A549 (cell line): ENCODE results near the gene BRI3. TPM values are rescaled to one million over a fixed set of nuclear protein-coding genes. Genes with fewer than 3 reads are reported as not detected.

Experiments
- ATAC-seq, 2 experiments: fragments of 200-7000 bp in 1 of 2; fragments of >200 bp in 1 of 2; cut with Nextera tagmentation in 1 of 2; cut with Tn5 transposase in 1 of 2; 3 replicates each; pipeline versions ENCODE4 v1.8.0 to v1.9.1; 2018 to 2020; ENCODE audit warnings: mild to moderate bottlenecking in 1 of 2, moderate library complexity in 1 of 2
- CTCF ChIA-PET: fragments of 300-600 bp; sonication (Branson Sonifier 250); formaldehyde crosslinking; extraction: SDS; loops from one replicate; lab custom pipeline; 2021; ENCODE audit warnings: antibody characterized with exemption, inconsistent platforms; lab: Yijun Ruan, JAX
- POLR2A ChIA-PET: fragments of 350-600 bp; formaldehyde crosslinking; extraction: SDS; loops from one replicate; lab custom pipeline; 2021; ENCODE audit warnings: antibody characterized with exemption, inconsistent platforms; lab: Yijun Ruan, JAX
- DNase-seq, 2 experiments: peaks; one replicate each; pipeline versions ENCODE4 v3.0.0 to v3.0.0-alpha.2; 2011 to 2016; ENCODE audit warnings: low read depth in 1 of 2, low spot score in 1 of 2
- FAIRE-seq: peaks from 2 replicates; lab custom pipeline; 2011; peaks lifted over from hg19 to GRCh38; lab: Jason Lieb, UNC
- H3K27ac ChIP-seq, 2 experiments: fragments of >200 bp; sonication (Bioruptor Twin); formaldehyde crosslinking; 3 replicates each; pipeline ENCODE4 v1.5.1; 2016 to 2017
- H3K4me1 ChIP-seq: fragments of >200 bp; sonication (Bioruptor Twin); formaldehyde crosslinking; 3 replicates; pipeline ENCODE4 v1.6.1; 2016
- H3K4me2 ChIP-seq: fragments of >200 bp; sonication (Bioruptor Twin); formaldehyde crosslinking; 3 replicates; pipeline ENCODE4 v1.6.1; 2016
- H3K4me3 ChIP-seq: fragments of >200 bp; sonication (Bioruptor Twin); formaldehyde crosslinking; 3 replicates; pipeline ENCODE4 v1.5.1; 2016
- H3K9me3 ChIP-seq: fragments of >200 bp; sonication (Bioruptor Twin); formaldehyde crosslinking; 3 replicates; pipeline ENCODE4 v1.6.1; 2016
- BHLHE40 ChIP-seq: IDR thresholded peaks from 2 replicates; pipeline ENCODE4 v1.6.1; 2012; ENCODE audit warnings: low read depth, low read length, inconsistent platforms
- CBX8 ChIP-seq: fragments of 200-600 bp; sonication (generic); IDR thresholded peaks from 2 replicates; pipeline ENCODE4 v1.6.1; 2016
- CHD2 ChIP-seq: fragments of 150-350 bp; IDR thresholded peaks from 2 replicates; pipeline ENCODE4 v1.6.1; 2014; ENCODE audit warnings: low read length; ENCODE audit not compliant: partially characterized antibody
- ELK1 ChIP-seq: fragments of 150-350 bp; IDR thresholded peaks from 2 replicates; pipeline ENCODE4 v1.6.1; 2014; ENCODE audit warnings: low read depth, mild to moderate bottlenecking, low read length
- FOSB ChIP-seq: fragments of 250-450 bp; sonication (Bioruptor Pico); IDR thresholded peaks from 2 replicates; pipeline ENCODE4 v1.5.0; 2020; ENCODE audit warnings: mild to moderate bottlenecking, moderate library complexity
- FOSL2 ChIP-seq, 2 experiments: fragments of 450-650 bp in 1 of 2; fragments of >200 bp in 1 of 2; sonication (Bioruptor Twin) in 1 of 2; formaldehyde crosslinking; IDR thresholded peaks; 2 replicates each; pipeline versions ENCODE4 v1.5.0 to v1.6.1; 2016 to 2020; ENCODE audit warnings: mild to moderate bottlenecking in 1 of 2, moderate library complexity in 1 of 2
- FOXS1 ChIP-seq: fragments of 250-450 bp; sonication (Bioruptor Pico); IDR thresholded peaks from 2 replicates; pipeline ENCODE4 v1.5.0; 2020; ENCODE audit warnings: mild to moderate bottlenecking, moderate library complexity
- HDAC2 ChIP-seq: fragments of 200-600 bp; sonication (generic); IDR thresholded peaks from 2 replicates; pipeline ENCODE4 v1.6.1; 2016
- HOXB13 ChIP-seq: fragments of 250-450 bp; sonication (Bioruptor Pico); IDR thresholded peaks from 2 replicates; pipeline ENCODE4 v1.5.0; 2020; ENCODE audit warnings: low read depth, mild to moderate bottlenecking, moderate library complexity
- JUN ChIP-seq, 2 experiments: fragments of >200 bp; sonication (Bioruptor Twin); formaldehyde crosslinking; IDR thresholded peaks; 2 replicates in 1 of 2; 3 replicates in 1 of 2; pipeline ENCODE4 v1.6.1; 2016 to 2017
- JUNB ChIP-seq: fragments of >200 bp; sonication (Bioruptor Twin); formaldehyde crosslinking; IDR thresholded peaks from 2 replicates; pipeline ENCODE4 v1.6.1; 2016
- KDM1A ChIP-seq: fragments of 200-600 bp; sonication (generic); IDR thresholded peaks from 2 replicates; pipeline ENCODE4 v1.6.1; 2016; ENCODE audit warnings: low read depth, mild to moderate bottlenecking
- MAZ ChIP-seq: fragments of 150-350 bp; IDR thresholded peaks from 2 replicates; pipeline ENCODE4 v1.6.1; 2014; ENCODE audit warnings: antibody characterized with exemption, low read depth, low read length, borderline replicate concordance
- MYC ChIP-seq: IDR thresholded peaks from 2 replicates; pipeline ENCODE4 v1.6.1; 2012; ENCODE audit warnings: mild to moderate bottlenecking, inconsistent platforms, low read length, improper control_type of control experiment, borderline replicate concordance
- NFE2L2 ChIP-seq: fragments of 150-350 bp; conservative IDR thresholded peaks from 2 replicates; pipeline ENCODE4 v1.6.1; 2014; ENCODE audit warnings: low read length
- NPAS2 ChIP-seq: fragments of 250-450 bp; sonication (Bioruptor Pico); IDR thresholded peaks from 2 replicates; pipeline ENCODE4 v1.8.0; 2022; ENCODE audit warnings: mild to moderate bottlenecking, moderate library complexity, borderline replicate concordance
- PBX3 ChIP-seq: IDR thresholded peaks from 2 replicates; pipeline ENCODE4 v1.6.1; 2012
- PHF8 ChIP-seq: fragments of 200-600 bp; sonication (generic); IDR thresholded peaks from 2 replicates; pipeline ENCODE4 v1.6.1; 2016; ENCODE audit warnings: low read depth, mild to moderate bottlenecking, antibody characterized with exemption, moderate library complexity, borderline replicate concordance
- RARB ChIP-seq: fragments of 250-450 bp; sonication (Bioruptor Pico); IDR thresholded peaks from 2 replicates; pipeline ENCODE4 v1.8.0; 2021; ENCODE audit warnings: mild to moderate bottlenecking, moderate library complexity
- RCOR1 ChIP-seq: fragments of 150-350 bp; IDR thresholded peaks from 2 replicates; pipeline ENCODE4 v1.6.1; 2014; ENCODE audit warnings: antibody characterized with exemption, low read length, low read depth
- REST ChIP-seq: fragments of 200-600 bp; sonication (generic); IDR thresholded peaks from 2 replicates; pipeline ENCODE4 v1.6.1; 2016; ENCODE audit warnings: antibody characterized with exemption, mild to moderate bottlenecking, moderate library complexity
- RFX5 ChIP-seq: fragments of 450-650 bp; IDR thresholded peaks from 2 replicates; pipeline ENCODE4 v1.7.1; 2014; ENCODE audit warnings: antibody characterized with exemption, mild to moderate bottlenecking, moderate library complexity
- TP53 ChIP-seq: fragments of 250-450 bp; sonication (Bioruptor Pico); IDR thresholded peaks from 2 replicates; pipeline ENCODE4 v1.5.0; 2021; ENCODE audit warnings: mild to moderate bottlenecking, moderate library complexity
- USF2 ChIP-seq: fragments of 450-650 bp; IDR thresholded peaks from 2 replicates; pipeline ENCODE4 v1.6.1; 2014; ENCODE audit warnings: antibody characterized with exemption
- ZC3H11A ChIP-seq: fragments of 450-650 bp; IDR thresholded peaks from 2 replicates; pipeline ENCODE4 v1.6.1; 2014; ENCODE audit warnings: antibody characterized with exemption, mild to moderate bottlenecking
- ZFP36 ChIP-seq: fragments of 450-650 bp; IDR thresholded peaks from 2 replicates; pipeline ENCODE4 v1.6.1; 2014; ENCODE audit warnings: borderline replicate concordance; ENCODE audit not compliant: partially characterized antibody
- WGBS: methylation state at CpG from one replicate; pipeline ENCODE4 v1.1.6; 2017; ENCODE audit errors: missing lambda C conversion rate; 5-methylcytosine and 5-hydroxymethylcytosine counted together
- polyA plus RNA-seq, 4 experiments: library from polyadenylated mRNA; depleted of rRNA in 3 of 4; stranded (reverse); fragments of >200 nt; fragmentation: RNase III in 1 of 4; extraction: RNeasy Plus Mini Kit Qiagen cat#74134 plus additional on column Dnase treatment in 1 of 4; gene quantifications; 2 replicates in 3 of 4; 3 replicates in 1 of 4; pipeline ENCODE4 v1.2.3, GENCODE V29; 2011 to 2017

BRI3 gene
- polyA plus RNA-seq, 2 of the 4 experiments (the other 2 are of a cell fraction): 61.0 to 73.0 TPM

GRCh38 chr7:98233219-98234070 lies 48.0 kb upstream of the BRI3 start:
- ChIA-PET POLR2A (interaction anchor here (1.3 kb wide), 1 partner anchor 33 kb away, joined by 3 read pairs; no protein-coding TSS in a partner anchor), CTCF (interaction anchor here (1.0 to 1.1 kb wide), 2 partner anchors 210 to 212 kb away, joined by 3 to 5 read pairs; no protein-coding TSS in a partner anchor)
- no peaks in the 10 kb centered on the region for H3K4me1 ChIP-seq
- WGBS: 81% methylated on average over 11 of the region's 32 CpGs
- TF ChIP-seq TP53 (CRISPR knock-in tag): no peak
- TF ChIP-seq RFX5: no peak
- TF ChIP-seq KDM1A: no peak
- TF ChIP-seq ZC3H11A: no peak
- no peak for TF ChIP-seq USF2
- TF ChIP-seq HDAC2: no peak
- TF ChIP-seq BHLHE40: no peak
- TF ChIP-seq FOSL2 (IDR thresholded peaks at IDR 0.05): no peak
- no peak for TF ChIP-seq FOSL2 (CRISPR knock-in tag; IDR thresholded peaks at IDR 0.05)
- TF ChIP-seq HOXB13 (CRISPR knock-in tag): no peak
- no peak for TF ChIP-seq FOXS1
- TF ChIP-seq RARB: no peak
- no peak for TF ChIP-seq CHD2
- no peak for TF ChIP-seq JUNB
- no peak for TF ChIP-seq RCOR1
- TF ChIP-seq PHF8: no peak
- no peak for TF ChIP-seq NFE2L2
- TF ChIP-seq PBX3: no peak
- no peak for TF ChIP-seq MYC
- no peak for TF ChIP-seq NPAS2 (CRISPR knock-in tag)
- no peak for TF ChIP-seq ZFP36
- FAIRE-seq (no peak), ATAC-seq (no peak), DNase-seq (no peak)
- no peak overlapping the region for H3K4me3 ChIP-seq
- no peak overlapping the region for H3K4me2 ChIP-seq
- H3K27ac ChIP-seq: no peak overlapping the region
- no peaks in the 10 kb centered on the region for H3K9me3 ChIP-seq

- FAIRE-seq (no peak), ATAC-seq (peak in 1 of 2 experiments; percentile 31; a peak in 2 of 6 replicates), DNase-seq (no peak)
- Histone ChIP-seq H3K4me2 (no peak overlapping the region), H3K4me1 (no peaks in the 10 kb centered on the region), H3K4me3 (no peak overlapping the region), H3K27ac (no peak overlapping the region), H3K9me3 (no peaks in the 10 kb centered on the region)
- ChIA-PET POLR2A (interaction anchor here (1.3 kb wide), 1 partner anchor 32 kb away, joined by 3 read pairs; no protein-coding TSS in a partner anchor), CTCF (interaction anchor here (0.6 to 1.5 kb wide), 4 partner anchors 20 to 213 kb away, joined by 3 to 5 read pairs (median 3); no protein-coding TSS in a partner anchor)
- 91% methylated on average over 10 of the region's 10 CpGs for WGBS
- no peak for TF ChIP-seq ZFP36
- TF ChIP-seq FOSB (CRISPR knock-in tag): no peak
- no peak for TF ChIP-seq ELK1
- TF ChIP-seq REST: no peak
- no peak for TF ChIP-seq KDM1A
- TF ChIP-seq PBX3: no peak
- no peak for TF ChIP-seq JUN (IDR thresholded peaks at IDR 0.05)
- TF ChIP-seq CBX8: no peak
- no peak for TF ChIP-seq MAZ
Measured at GRCh38 chr7:98234429-98235147, 46.9 kb upstream of the BRI3 start.
